HL-60 (cell line): ENCODE results near the gene PHF3.

Experiments
- GABPA ChIP-seq: IDR thresholded peaks from 2 replicates; pipeline ENCODE4 v1.6.1; 2012; ENCODE audit warnings: low read depth
- POLR2AphosphoS5 ChIP-seq: IDR thresholded peaks from 2 replicates; pipeline ENCODE4 v1.6.1; 2012; ENCODE audit warnings: low read depth
- REST ChIP-seq: IDR thresholded peaks from 2 replicates; pipeline ENCODE4 v1.6.1; 2012; ENCODE audit warnings: low read depth; ENCODE audit not compliant: insufficient replicate concordance
- SPI1 ChIP-seq: IDR thresholded peaks from 2 replicates; pipeline ENCODE4 v1.6.1; 2012; ENCODE audit warnings: low read depth, mild to moderate bottlenecking, borderline replicate concordance
- TF ChIP-seq, protein P1 (sequence below): IDR thresholded peaks from one replicate; pipeline ENCODE4 v1.5.1; 2011; ENCODE audit warnings: low read length, control low read depth, inconsistent platforms; ENCODE audit not compliant: insufficient read depth

DNA sequence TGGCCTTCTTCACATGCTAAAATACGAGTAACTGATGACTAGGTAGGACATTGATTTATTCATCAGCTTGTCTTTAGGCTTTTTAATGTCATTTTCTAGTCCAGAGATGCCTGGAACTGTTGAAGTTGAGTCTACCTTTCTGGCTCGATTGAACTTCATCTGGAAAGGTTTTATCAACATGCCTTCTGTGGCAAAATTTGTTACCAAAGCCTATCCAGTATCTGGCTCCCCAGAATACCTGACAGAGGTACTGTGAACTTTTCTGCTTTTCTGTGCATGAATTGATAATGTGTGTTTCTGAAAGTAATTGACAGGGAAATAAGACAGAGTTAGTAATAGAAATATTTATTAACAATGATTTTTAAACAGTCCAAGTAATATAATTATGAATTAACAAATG, 71.0 kb downstream of the PHF3 start:
- TF ChIP-seq, protein P1, sequence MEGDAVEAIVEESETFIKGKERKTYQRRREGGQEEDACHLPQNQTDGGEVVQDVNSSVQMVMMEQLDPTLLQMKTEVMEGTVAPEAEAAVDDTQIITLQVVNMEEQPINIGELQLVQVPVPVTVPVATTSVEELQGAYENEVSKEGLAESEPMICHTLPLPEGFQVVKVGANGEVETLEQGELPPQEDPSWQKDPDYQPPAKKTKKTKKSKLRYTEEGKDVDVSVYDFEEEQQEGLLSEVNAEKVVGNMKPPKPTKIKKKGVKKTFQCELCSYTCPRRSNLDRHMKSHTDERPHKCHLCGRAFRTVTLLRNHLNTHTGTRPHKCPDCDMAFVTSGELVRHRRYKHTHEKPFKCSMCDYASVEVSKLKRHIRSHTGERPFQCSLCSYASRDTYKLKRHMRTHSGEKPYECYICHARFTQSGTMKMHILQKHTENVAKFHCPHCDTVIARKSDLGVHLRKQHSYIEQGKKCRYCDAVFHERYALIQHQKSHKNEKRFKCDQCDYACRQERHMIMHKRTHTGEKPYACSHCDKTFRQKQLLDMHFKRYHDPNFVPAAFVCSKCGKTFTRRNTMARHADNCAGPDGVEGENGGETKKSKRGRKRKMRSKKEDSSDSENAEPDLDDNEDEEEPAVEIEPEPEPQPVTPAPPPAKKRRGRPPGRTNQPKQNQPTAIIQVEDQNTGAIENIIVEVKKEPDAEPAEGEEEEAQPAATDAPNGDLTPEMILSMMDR, result no peak
- TF ChIP-seq GABPA (no peak), POLR2AphosphoS5 (no peak), REST (no peak), SPI1 (no peak)
